GM12865 (cell line): Measurements from ENCODE around the gene VPS13C.
A peak's percentile ranks its signal among the peaks of the same experiment; 100 is the strongest.

Experiments
- DNase-seq: peaks from one replicate; pipeline ENCODE4 v3.0.0; 2010; ENCODE audit warnings: low read depth
- H3K4me3 ChIP-seq: 2 replicates; pipeline ENCODE4 v1.5.1; 2011; ENCODE audit warnings: mild to moderate bottlenecking, low read depth, low read length, control low read depth
- CTCF ChIP-seq: IDR thresholded peaks from 2 replicates; pipeline ENCODE4 v1.5.1; 2011; ENCODE audit warnings: low read length, control low read depth, low read depth, inconsistent platforms; ENCODE audit not compliant: insufficient read depth; ENCODE audit errors: missing control alignments

VPS13C gene

GRCh38 chr15:62060113-62060895, at the start of gene VPS13C:
Gene VPS13C (minus strand): TSS chr15:62060447. CDS start chr15:62060374, 73 bp downstream.
- peak; percentile 96 for DNase-seq
- H3K4me3 ChIP-seq: peak within 1 kb of the TSS; percentile 99
- TF ChIP-seq CTCF: peak; percentile 83

DNA sequence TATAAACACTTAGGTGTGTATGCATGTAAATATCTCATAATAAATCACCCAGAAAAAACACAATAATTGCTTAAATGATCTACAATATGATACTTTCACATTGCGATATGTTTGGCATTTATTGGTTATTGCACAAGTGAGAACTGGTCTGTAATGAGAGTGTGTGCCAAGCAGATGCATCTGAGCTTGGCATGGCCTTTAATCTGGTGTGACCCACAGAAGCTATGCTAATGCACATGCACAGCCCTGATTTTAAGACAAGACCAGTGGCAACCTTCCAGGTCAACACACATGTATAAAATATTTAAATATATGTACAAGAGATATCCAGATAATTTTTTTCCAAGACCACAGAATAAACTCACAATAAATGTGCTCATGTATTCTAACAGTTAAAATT, 49.2 kb upstream of the VPS13C start:
- no peak for DNase-seq
- no peak overlapping the region for H3K4me3 ChIP-seq
- TF ChIP-seq CTCF: no peak

DNA sequence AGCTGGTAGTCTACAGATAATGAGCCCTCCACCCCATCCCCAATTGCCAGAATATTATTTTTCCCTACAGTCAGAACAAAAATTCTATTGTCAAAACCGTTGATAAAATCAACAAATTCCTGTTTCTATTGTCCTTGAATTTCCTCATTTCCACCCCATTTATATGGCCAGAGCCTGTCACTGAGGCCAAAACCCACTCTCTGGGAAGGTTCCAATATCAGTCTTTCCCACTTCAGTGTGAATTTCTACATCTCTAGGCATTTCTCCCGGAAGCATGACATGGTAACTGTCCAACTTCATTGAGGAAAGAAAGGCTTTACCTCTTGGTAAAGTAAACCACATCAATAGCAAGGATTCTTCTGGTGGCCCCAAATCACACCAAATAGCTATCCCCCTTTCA, 48.2 kb upstream of the VPS13C start:
- H3K4me3 ChIP-seq: no peak overlapping the region
- TF ChIP-seq CTCF: no peak
- DNase-seq: no peak

DNA sequence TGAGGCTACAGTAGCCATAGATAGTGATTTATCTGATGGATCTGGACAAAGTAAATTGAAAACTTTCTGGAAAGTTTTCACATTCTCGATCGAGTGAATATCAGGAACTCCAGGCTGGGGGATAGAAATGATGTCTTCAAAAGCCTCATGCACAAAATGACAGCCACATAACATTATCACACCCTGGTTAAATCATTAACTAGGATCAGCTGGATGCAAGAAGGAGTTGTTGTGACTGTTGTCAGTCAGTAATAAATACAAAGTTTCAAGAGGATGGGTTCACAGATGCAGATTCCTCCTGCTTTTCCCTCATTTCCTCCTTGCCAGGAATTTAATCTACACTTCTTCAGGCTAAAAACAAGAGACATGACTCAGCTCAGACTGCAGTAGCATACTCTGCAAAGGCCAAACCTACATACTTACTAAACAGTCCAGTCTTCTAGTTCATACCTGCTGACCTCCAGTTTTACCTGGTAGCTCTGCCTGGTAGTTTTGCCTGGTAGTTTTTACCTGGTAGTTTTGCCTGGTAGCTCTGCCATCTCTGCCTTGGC, 47.4 kb upstream of the VPS13C start:
- no peak for DNase-seq
- H3K4me3 ChIP-seq: no peak overlapping the region
- no peak for TF ChIP-seq CTCF

DNA sequence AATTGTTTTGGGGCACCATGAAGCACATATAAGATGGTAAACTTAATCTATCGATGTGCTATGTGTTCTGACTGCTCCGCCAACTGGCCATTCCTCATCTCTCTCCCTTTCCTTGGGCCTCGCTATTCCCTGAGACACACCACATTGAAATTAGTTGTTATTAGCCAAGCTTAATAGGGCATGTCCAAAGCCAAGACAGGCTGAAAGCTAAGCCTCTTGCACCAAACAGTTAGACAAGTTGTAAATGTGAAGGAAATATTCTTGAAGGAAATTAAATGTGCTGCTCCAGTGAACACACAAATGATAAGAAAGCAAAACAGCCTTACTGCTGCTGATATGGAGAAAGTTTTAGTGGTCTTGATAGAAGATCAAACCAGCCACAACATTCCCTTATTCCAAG, 45.8 kb upstream of the VPS13C start:
- H3K4me3 ChIP-seq: no peak overlapping the region
- DNase-seq: no peak
- TF ChIP-seq CTCF: no peak

DNA sequence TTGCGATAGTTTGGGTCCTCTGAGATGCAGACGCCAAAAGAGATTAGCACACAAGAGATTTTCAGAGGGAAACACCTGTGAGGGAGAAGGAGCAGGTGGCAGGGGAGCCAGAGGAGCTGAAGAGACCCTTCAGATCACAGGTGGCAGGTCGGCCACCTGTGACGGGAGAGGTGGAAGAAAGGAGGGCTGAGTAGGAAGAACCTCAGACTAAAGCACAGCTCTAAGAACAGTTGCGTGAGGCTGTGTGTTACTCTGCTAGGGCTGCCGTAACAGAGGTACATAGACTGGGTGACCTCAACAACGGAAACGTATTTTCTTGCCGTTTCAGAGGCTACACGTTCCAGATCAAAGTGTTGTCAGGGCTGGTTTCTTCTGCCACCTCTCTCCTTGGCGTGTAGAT, 45.0 kb upstream of the VPS13C start:
- no peak for DNase-seq
- no peak for TF ChIP-seq CTCF
- H3K4me3 ChIP-seq: no peak overlapping the region

- no peak for DNase-seq
- H3K4me3 ChIP-seq: no peak overlapping the region
- TF ChIP-seq CTCF: no peak
Measured at GRCh38 chr15:62104846-62105245, 44.6 kb upstream of the VPS13C start.
